Mucosa of descending colon (tissue), 3 donors: ENCODE measurements around the gene GPC6. TPM values are rescaled to one million over a fixed set of nuclear protein-coding genes. Genes with fewer than 3 reads are reported as not detected.

Experiments used
- ATAC-seq: fragments of 200-7000 bp; cut with Tn5 transposase; one replicate; pipeline ENCODE4 v1.9.1; 2020; ENCODE audit warnings: mild to moderate bottlenecking, moderate library complexity
- DNase-seq, 3 donors: peaks; one replicate each; pipeline ENCODE4 v3.0.0-alpha.2; 2020
- H3K36me3 ChIP-seq: fragments of 200-600 bp; one replicate; pipeline ENCODE4 v1.8.0; 2021; ENCODE audit warnings: low read depth, mild to moderate bottlenecking
- H3K4me1 ChIP-seq: fragments of 200-600 bp; one replicate; pipeline ENCODE4 v1.8.0; 2021; ENCODE audit warnings: low read depth, mild to moderate bottlenecking
- H3K4me3 ChIP-seq: fragments of 200-600 bp; one replicate; pipeline ENCODE4 v1.8.0; 2021; ENCODE audit warnings: mild to moderate bottlenecking
- H3K9me3 ChIP-seq: fragments of 200-600 bp; one replicate; pipeline ENCODE4 v1.8.0; 2021; ENCODE audit warnings: mild to moderate bottlenecking
- CTCF ChIP-seq: fragments of 200-600 bp; IDR thresholded peaks from one replicate; pipeline ENCODE4 v1.8.0; 2022; ENCODE audit warnings: antibody characterized with exemption, mild to moderate bottlenecking
- intact Hi-C, 2 donors: fragments of 100-400 bp; cut with DNase I in 1 of 2; cut with micrococcal nuclease in 1 of 2; formaldehyde crosslinking; loops; one replicate each; pipeline versions ENCODE4 v1.11.0 to v1.11.1; 2022; cut with DNase I, micrococcal nuclease
- total RNA-seq, 3 donors: library from RNA; stranded (reverse); fragmentation: NEBNext Ultra II Directional in 2 of 3; extraction: Animal tissue kit (Norgen Biotek cat#: 25700) in 2 of 3; gene quantifications; one replicate each; pipeline versions ENCODE4 v1.2.1 to v1.2.4, GENCODE V29; 2021 to 2023
- donor health status: DM: no; HTN: no; CAD: no; lungs with moderate emphysema.
- donor health status: DM: no; HTN: no; CAD: no.
- donor health status: DM: no; HTN: yes; CAD: no.

GPC6 gene
- total RNA-seq, 3 donors from 2014 or later = 2.7 to 11.3 (median 7.5) TPM

- ATAC-seq = no peak
- H3K36me3 ChIP-seq = no peaks in the 10 kb centered on the region
These were observed 895.8 kb downstream of the GPC6 start for GRCh38 chr13:94122300-94122915.

GRCh38 chr13:94123557-94123956 is 897.0 kb downstream of the GPC6 start:
- TF ChIP-seq CTCF = no peak
- no peaks in the 10 kb centered on the region for H3K9me3 ChIP-seq
- ATAC-seq (no peak), DNase-seq (no peak)
- H3K4me1 ChIP-seq = peaks cover 3% of the 10 kb centered on the region
- H3K36me3 ChIP-seq = no peaks in the 10 kb centered on the region
- intact Hi-C loops = no loop called here
- no peak overlapping the region for H3K4me3 ChIP-seq

More at GRCh38 chr13:94122300-94122915, 895.8 kb downstream of the GPC6 start:
- TF ChIP-seq CTCF = no peak
- peaks cover 3% of the 10 kb centered on the region for H3K4me1 ChIP-seq
- no peaks in the 10 kb centered on the region for H3K9me3 ChIP-seq
- no peak for DNase-seq
- no peak overlapping the region for H3K4me3 ChIP-seq
- intact Hi-C loops = no loop called here

GRCh38 chr13:94128430-94128829 is 901.8 kb downstream of the GPC6 start:
- peak in 1 of 3 donors; percentile 7 for DNase-seq
- ATAC-seq = peak; percentile 23
- H3K4me3 ChIP-seq = no peak overlapping the region
- H3K36me3 ChIP-seq = no peaks in the 10 kb centered on the region
- no peak for TF ChIP-seq CTCF
- no peaks in the 10 kb centered on the region for H3K9me3 ChIP-seq
- intact Hi-C loops = no loop called here
- H3K4me1 ChIP-seq = peaks cover 3% of the 10 kb centered on the region

GRCh38 chr13:94129490-94129894 is 902.9 kb downstream of the GPC6 start:
- ATAC-seq (no peak), DNase-seq (no peak)
- intact Hi-C loops = no loop called here
- H3K4me1 ChIP-seq = no peaks in the 10 kb centered on the region
- no peak for TF ChIP-seq CTCF
- no peaks in the 10 kb centered on the region for H3K9me3 ChIP-seq
- H3K4me3 ChIP-seq = no peak overlapping the region
- no peaks in the 10 kb centered on the region for H3K36me3 ChIP-seq

- Histone ChIP-seq H3K9me3 (no peaks in the 10 kb centered on the region), H3K36me3 (no peaks in the 10 kb centered on the region), H3K4me3 (no peak overlapping the region), H3K4me1 (no peaks in the 10 kb centered on the region)
- ATAC-seq (no peak), DNase-seq (no peak)
- intact Hi-C loops = no loop called here
- TF ChIP-seq CTCF = no peak
These were observed 912.2 kb downstream of the GPC6 start for GRCh38 chr13:94138831-94139230.
